Ramos (cell line): Measurements from ENCODE around the gene MAP3K21.

Experiments
- in situ Hi-C: fragments of 300-500 bp; cut with MboI; formaldehyde crosslinking; loops from one replicate; pipeline ENCODE4 v1.14.3; 2022; ENCODE audit warnings: low sequenced_read_pairs; ENCODE audit not compliant: unreplicated experiment

Gene MAP3K21

DNA sequence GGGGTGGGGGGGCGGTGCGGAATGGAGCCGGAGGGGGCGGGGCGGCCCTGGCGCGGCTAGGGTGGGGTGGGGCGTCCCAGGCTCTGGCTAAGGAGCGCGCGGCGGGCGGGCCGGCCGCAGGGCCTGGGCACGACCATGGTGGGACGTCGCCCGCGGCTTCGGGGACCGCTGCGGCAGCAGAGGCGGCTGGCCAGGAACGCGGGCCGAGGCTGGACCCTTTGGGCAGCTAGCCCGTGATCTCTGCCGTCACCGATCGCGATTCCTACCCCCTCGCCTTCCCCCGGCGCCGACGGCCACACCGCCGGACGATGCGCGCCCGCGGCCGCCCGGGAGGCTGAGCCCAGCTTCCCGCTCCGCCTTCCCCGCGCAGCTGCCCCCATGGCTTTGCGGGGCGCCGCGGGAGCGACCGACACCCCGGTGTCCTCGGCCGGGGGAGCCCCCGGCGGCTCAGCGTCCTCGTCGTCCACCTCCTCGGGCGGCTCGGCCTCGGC is at the start of gene MAP3K21:
Gene MAP3K21 (plus strand): TSS at position 74 of the 491 bp plus-strand sequence. CDS start 305 bp downstream, at position 379.
- in situ Hi-C loops, result no loop called here

- in situ Hi-C loops, result no loop called here
Observed at GRCh38 chr1:233278631-233279030, 48.9 kb upstream of the MAP3K21 start.

DNA sequence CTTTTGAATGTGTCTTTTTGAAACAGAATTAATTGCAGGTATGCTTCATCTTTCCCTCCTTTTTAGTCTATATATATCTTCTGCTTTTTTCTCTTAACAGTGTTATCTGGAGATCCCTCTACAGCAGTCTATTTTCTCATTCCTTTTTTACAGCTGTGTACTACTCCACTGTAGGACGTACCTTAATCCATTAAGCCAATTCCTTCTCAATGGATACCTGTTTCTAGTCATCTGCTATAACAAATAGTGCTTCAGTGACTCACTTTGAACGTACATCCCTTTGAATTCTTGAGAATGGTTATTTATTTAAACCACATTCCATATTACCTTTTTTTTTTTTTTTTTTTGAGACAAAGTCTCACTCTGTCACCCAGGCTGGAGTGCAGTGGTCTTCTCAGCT is 47.6 kb upstream of the MAP3K21 start:
- in situ Hi-C loops, result no loop called here

DNA sequence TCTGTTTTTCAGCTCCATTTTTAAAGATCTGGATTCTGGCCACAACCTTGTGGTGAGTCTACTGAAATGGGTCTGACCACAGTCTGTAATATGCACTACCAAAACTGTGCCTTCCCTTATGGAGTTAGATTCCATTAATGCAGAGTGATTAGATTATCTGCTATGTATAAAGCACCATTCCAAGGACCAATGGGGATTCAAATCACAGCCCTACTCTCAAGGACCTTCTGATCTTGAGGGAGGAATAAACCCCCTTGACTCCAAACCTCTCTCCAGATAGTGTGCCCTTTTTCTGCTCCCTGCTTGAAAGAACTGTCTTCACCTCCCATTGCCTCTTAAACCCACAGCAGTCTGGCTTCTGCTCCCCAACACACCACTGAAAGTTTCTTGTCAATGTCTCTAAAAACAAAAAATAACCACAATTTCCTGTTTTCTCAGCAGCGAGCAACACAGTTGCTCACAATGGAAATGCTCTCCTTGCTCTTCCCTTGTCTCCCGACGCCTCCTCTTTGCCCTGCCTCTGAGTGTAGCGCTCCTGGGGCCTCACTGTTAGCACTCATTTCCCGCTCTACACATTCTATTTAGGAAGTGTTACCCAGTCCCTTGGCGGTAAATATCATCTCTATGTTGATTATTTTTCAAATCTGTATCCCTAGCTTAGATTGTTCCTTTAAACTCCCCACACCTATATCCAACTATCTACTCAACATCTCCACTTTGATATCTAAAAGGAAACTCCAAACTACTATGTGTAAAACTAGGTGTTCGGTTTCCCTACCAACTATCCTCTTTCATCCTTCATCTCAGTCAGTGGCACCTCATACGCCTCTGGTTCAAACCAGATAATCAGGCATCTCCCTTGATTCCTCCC is 45.6 kb upstream of the MAP3K21 start:
- in situ Hi-C loops, result no loop called here

GRCh38 chr1:233282582-233282886 is 45.0 kb upstream of the MAP3K21 start:
- in situ Hi-C loops, result no loop called here

- in situ Hi-C loops, result no loop called here
Observed at GRCh38 chr1:233289676-233290075, 37.8 kb upstream of the MAP3K21 start.

- in situ Hi-C loops, result no loop called here
Observed at GRCh38 chr1:233290396-233291034, 37.0 kb upstream of the MAP3K21 start.

GRCh38 chr1:233293556-233294446 is 33.7 kb upstream of the MAP3K21 start:
- in situ Hi-C loops, result no loop called here

GRCh38 chr1:233294913-233295236 is 32.6 kb upstream of the MAP3K21 start:
- in situ Hi-C loops, result no loop called here

DNA sequence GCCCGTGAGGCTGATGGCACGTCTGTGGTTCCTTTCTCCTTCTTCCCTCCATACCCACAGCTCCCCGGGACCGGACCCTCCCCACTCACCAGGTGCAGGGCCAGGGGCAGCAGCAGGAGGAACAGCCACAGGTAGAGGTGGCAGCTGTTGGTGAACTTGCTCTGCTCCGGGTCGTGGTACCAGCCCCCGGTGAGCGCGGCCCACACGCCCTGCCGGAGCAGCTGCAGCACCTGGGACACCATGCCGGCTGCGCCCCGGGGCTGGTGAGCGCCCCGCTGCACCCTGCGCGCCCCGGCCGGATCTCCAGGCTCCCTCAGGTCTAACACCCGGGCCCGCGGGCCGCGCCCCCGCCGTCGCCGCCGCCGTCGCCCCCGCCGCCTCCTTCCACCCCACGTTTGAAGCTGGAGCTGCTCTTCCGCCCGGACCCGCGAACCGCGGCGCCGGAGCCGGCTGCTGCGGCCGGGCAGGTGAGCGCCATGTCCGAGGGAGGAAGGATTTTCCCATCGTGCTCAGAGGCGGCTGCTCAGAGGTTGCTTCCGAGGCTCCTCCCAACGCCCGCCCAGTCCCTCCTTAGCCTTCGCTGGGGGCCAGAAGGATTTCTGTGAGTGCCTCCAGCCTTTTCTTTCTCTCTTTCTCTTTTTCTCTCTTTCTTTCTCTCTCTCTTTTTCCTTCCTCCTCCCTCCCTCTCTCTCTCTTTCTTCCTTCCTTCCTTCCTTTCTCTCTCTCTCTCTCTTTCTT is 32.1 kb upstream of the MAP3K21 start, which contains the start of gene PCNX2:
Gene PCNX2 (minus strand): TSS at position 489 of the 738 bp plus-strand sequence. CDS start 247 bp downstream, at position 242.
- in situ Hi-C loops, result no loop called here

- in situ Hi-C loops, result no loop called here
Observed at GRCh38 chr1:233295975-233296322, 31.6 kb upstream of the MAP3K21 start.

- in situ Hi-C loops, result no loop called here
Observed at GRCh38 chr1:233299450-233299849, 28.1 kb upstream of the MAP3K21 start.

DNA sequence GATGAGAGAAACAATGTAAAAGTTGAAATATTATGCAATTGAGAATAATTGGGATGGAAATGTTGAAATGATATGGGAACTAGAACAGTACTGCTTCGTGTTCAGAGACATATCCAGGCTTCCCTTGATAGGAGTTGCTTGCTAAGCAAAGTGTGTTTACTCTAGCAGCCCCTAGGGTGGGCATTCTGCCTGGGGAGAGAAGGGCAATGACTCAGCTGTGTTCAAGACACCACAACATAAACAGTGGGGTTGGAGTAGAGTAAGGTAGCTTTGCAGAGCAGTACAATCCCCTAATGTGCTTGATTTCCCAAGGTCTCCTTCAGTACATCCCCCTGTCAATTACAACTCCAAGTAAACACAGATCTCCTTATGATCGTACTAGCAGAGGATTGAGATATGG is 27.2 kb upstream of the MAP3K21 start:
- in situ Hi-C loops, result loop anchor here (10.0 kb wide), 1 partner anchor 764 kb away; no protein-coding TSS in a partner anchor

DNA sequence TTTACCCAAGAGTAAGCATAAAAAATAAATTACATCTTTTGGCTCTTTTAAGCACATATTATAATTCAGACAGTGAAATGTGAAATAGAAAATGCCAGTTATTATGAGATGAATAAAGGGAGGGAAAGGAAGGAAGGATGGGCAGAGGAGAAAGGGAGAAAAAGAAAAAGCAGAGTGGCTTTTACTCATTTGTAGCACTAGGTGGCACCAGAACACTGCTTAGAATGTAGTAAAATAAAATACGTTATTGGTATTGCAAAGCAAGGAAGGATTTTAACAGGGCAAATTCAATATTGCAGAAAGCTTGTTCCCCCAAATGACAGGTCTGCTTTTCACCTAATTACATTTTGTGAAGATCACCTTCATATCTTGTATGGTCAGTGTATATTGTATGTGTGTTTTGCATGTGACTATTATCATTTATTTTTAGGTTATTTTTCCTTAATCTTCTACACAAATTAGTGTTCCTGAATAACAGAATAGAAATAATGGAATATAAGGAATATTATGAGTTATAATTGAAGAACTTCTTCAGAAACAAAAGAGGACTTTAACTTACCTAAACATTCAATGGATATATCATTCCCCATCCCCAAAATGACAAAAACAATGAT is 22.9 kb upstream of the MAP3K21 start:
- in situ Hi-C loops, result loop anchor here (10.0 kb wide), 1 partner anchor 760 kb away; no protein-coding TSS in a partner anchor

- in situ Hi-C loops, result no loop called here
Observed at GRCh38 chr1:233313434-233314155, 13.9 kb upstream of the MAP3K21 start.

DNA sequence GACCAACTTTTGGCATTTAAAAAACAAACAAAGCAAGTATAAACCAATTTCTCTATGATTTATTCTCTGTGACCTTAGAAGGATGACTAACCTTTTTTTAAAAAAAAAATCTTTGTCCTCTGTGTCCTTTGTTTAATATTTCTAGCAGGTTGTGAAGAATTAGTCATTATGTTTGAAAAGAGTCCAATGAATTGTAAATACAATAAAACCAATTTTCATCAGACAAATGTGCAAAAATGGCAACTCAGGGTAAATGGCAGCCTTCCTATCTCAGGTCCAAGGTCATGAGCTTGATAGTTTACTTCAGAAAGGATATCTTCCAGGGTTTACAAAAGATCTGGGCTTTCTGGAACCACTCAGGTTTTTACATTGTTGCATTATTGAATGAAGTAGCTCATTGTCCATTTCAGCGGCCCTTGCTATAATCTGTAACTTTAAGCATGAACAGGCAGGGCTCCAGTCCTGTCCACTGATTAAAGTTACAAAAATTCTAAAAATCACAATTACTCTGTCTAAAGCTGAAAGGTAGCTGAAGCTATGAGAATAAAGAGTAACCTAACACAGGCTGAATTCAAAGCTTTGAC is 11.7 kb upstream of the MAP3K21 start:
- in situ Hi-C loops, result no loop called here

DNA sequence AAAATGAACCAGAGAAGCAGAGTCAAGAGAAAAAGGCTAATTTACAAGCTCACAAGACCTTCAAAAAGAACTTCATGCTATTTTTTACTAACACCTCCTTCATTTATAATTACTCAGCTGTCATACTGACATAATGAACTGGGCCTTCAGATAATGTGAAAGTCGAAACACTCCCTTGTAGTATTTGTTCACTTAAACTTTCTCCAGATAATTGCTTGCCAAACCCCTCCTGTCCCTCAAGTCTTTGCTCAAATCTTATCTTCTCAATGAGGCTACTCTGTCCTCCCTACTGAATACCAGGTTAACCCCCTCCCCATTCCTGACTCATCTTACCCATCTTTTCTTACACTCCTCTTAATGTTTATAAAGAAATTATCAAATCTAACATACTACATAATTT is 11.1 kb upstream of the MAP3K21 start:
- in situ Hi-C loops, result no loop called here

- in situ Hi-C loops, result no loop called here
Observed at GRCh38 chr1:233319272-233319671, 8.3 kb upstream of the MAP3K21 start.

- in situ Hi-C loops, result no loop called here
Observed at GRCh38 chr1:233320023-233320422, 7.5 kb upstream of the MAP3K21 start.
